ENCODE data around the gene CA10.

GRCh38 chr17:51710634-51710979, 447.9 kb downstream of the CA10 start:
- TF ChIP-seq CTCF (IDR thresholded peaks at IDR 0.05; ENCODE audit: poor library complexity), result no peak
- no peak for TF ChIP-seq EZH2 (IDR thresholded peaks at IDR 0.05; ENCODE audit: borderline replicate concordance)
- no peak for TF ChIP-seq EZH2phosphoT487 (IDR thresholded peaks at IDR 0.05; ENCODE audit: low read depth, severe bottlenecking, unreplicated experiment)
